HEK293T (cell line): ENCODE measurements around the gene CHST11.

Experiments
- CTCF ChIA-PET: fragments of 350-600 bp; formaldehyde crosslinking; extraction: SDS; loops from one replicate; lab custom pipeline; 2021; ENCODE audit warnings: antibody characterized with exemption, inconsistent platforms; lab: Yijun Ruan, JAX
- POLR2A ChIA-PET: fragments of 350-600 bp; formaldehyde crosslinking; extraction: SDS; loops from one replicate; lab custom pipeline; 2020; ENCODE audit warnings: antibody characterized with exemption, inconsistent platforms; lab: Yijun Ruan, JAX
- DNase-seq: peaks from one replicate; pipeline ENCODE4 v3.0.0; 2012; ENCODE audit warnings: mixed read lengths; ENCODE audit errors: extremely low spot score
- ARNT ChIP-seq: fragments of 450-650 bp; IDR thresholded peaks from 2 replicates; pipeline ENCODE4 v1.6.1; 2017; ENCODE audit warnings: mild to moderate bottlenecking
- BHLHE40 ChIP-seq: fragments of 450-650 bp; IDR thresholded peaks from 2 replicates; pipeline ENCODE4 v1.6.1; 2016; ENCODE audit warnings: mild to moderate bottlenecking, moderate library complexity, borderline replicate concordance
- CTBP1 ChIP-seq: fragments of 450-650 bp; IDR thresholded peaks from 2 replicates; pipeline ENCODE4 v1.6.1; 2016; ENCODE audit warnings: borderline replicate concordance
- ELF4 ChIP-seq: fragments of 450-650 bp; IDR thresholded peaks from 2 replicates; pipeline ENCODE4 v1.6.1; 2017; ENCODE audit warnings: antibody characterized with exemption
- FOXA1 ChIP-seq: fragments of 450-650 bp; IDR thresholded peaks from 2 replicates; pipeline ENCODE4 v1.6.1; 2016; ENCODE audit warnings: mild to moderate bottlenecking
- FOXK2 ChIP-seq: fragments of 450-650 bp; IDR thresholded peaks from 2 replicates; pipeline ENCODE4 v1.6.1; 2016; ENCODE audit warnings: mild to moderate bottlenecking
- FOXM1 ChIP-seq: fragments of 450-650 bp; IDR thresholded peaks from 2 replicates; pipeline ENCODE4 v1.6.1; 2017; ENCODE audit warnings: mild to moderate bottlenecking, borderline replicate concordance
- HDGF ChIP-seq: fragments of 450-650 bp; IDR thresholded peaks from 2 replicates; pipeline ENCODE4 v1.6.1; 2017; ENCODE audit warnings: antibody characterized with exemption, borderline replicate concordance
- L3MBTL2 ChIP-seq: fragments of 450-650 bp; conservative IDR thresholded peaks from 2 replicates; pipeline ENCODE4 v1.6.1; 2016; ENCODE audit warnings: mild to moderate bottlenecking
- LEF1 ChIP-seq: fragments of 450-650 bp; IDR thresholded peaks from 2 replicates; pipeline ENCODE4 v1.6.1; 2017; ENCODE audit warnings: mild to moderate bottlenecking, borderline replicate concordance
- NFRKB ChIP-seq: fragments of 450-650 bp; IDR thresholded peaks from 2 replicates; pipeline ENCODE4 v1.6.1; 2016; ENCODE audit warnings: mild to moderate bottlenecking, moderate library complexity
- SP1 ChIP-seq: fragments of 450-650 bp; IDR thresholded peaks from 2 replicates; pipeline ENCODE4 v1.6.1; 2017
- SUZ12 ChIP-seq: fragments of 450-650 bp; IDR thresholded peaks from 2 replicates; pipeline ENCODE4 v1.6.1; 2016; ENCODE audit warnings: mild to moderate bottlenecking
- TARDBP ChIP-seq: fragments of 450-650 bp; IDR thresholded peaks from 2 replicates; pipeline ENCODE4 v1.6.1; 2016
- ZNF384 ChIP-seq: fragments of 450-650 bp; IDR thresholded peaks from 2 replicates; pipeline ENCODE4 v1.6.1; 2016
- TF ChIP-seq, protein P1 (sequence below): fragments of 450-650 bp; IDR thresholded peaks from 2 replicates; pipeline ENCODE4 v1.6.1; 2016

Gene CHST11

DNA sequence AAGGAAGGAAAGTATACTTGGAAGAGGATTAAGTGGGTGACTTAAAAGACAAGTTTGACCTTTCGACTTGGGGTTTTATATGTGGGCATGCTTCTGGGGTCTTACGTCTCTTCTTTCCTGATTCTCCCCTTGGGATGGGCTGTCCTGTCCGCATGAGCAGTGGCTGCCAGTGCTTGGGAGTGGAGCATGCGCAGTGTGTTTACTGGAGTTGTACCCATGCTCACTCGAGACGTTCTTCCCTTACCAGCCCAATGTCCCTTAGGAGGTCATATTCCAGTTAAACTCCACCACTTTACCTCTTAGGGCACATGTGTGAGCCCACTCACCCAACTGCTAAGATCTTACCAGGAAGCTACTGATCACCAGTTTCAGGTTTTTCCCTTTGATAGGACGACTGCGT, 20.0 kb upstream of the CHST11 start:
- DNase-seq = no peak
- ChIA-PET CTCF (no interaction called here), POLR2A (no interaction called here)
- TF ChIP-seq, protein P1, sequence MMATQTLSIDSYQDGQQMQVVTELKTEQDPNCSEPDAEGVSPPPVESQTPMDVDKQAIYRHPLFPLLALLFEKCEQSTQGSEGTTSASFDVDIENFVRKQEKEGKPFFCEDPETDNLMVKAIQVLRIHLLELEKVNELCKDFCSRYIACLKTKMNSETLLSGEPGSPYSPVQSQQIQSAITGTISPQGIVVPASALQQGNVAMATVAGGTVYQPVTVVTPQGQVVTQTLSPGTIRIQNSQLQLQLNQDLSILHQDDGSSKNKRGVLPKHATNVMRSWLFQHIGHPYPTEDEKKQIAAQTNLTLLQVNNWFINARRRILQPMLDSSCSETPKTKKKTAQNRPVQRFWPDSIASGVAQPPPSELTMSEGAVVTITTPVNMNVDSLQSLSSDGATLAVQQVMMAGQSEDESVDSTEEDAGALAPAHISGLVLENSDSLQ = no peak
- TF ChIP-seq HDGF (no peak), ZNF384 (peak; percentile 63; the same call in 1 of the 2 replicates)

DNA sequence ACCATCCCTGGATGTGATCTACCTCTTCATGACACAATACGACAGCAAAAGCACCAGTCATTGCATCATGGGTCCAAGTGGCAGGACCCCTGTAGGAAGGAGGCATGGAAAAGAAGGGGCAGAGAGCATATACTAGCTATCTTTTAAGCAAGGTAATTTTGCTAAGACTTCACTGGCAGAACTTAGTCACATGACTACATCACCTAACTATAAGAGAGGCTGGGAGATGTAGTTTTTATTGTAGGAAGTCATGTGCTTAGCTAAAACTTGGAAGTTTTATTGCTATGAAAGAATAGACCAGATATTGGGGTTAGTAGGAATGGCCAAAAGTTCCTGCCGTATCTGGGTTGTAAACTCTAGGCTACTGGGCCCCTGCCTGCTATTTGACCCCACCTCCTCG, 18.6 kb upstream of the CHST11 start:
- POLR2A ChIA-PET = no interaction called here
- CTCF ChIA-PET = no interaction called here
- no peak for TF ChIP-seq LEF1
- TF ChIP-seq HDGF = no peak
- no peak for TF ChIP-seq NFRKB
- no peak for TF ChIP-seq CTBP1
- TF ChIP-seq FOXK2 = no peak
- no peak for TF ChIP-seq SUZ12
- no peak for TF ChIP-seq FOXA1
- TF ChIP-seq BHLHE40 = no peak
- TF ChIP-seq L3MBTL2 = no peak
- TF ChIP-seq FOXM1 = no peak
- no peak for TF ChIP-seq TARDBP
- DNase-seq = no peak

DNA sequence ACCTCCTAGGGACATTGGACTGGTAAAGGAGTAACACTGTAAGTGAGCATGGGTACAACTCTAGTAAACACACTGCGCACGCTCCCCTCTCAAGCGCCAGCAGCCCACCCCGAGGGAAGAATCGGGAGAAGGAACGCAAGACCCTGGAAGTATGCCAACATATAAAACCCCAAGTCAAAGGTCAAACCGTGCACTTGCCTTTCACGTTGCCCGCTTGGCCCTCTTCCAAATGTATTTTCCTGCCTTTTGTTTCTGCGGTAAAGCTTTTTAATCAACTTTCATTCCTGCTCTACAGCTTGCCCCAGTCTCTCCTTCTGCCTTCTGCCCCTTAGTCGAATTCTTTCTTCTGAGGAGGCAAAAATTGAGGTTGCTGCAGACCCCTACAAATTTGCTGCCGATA, 17.6 kb upstream of the CHST11 start:
- ChIA-PET CTCF (no interaction called here), POLR2A (no interaction called here)
- no peak for DNase-seq
- TF ChIP-seq, protein P1 = no peak
- TF ChIP-seq L3MBTL2 = no peak
- TF ChIP-seq SUZ12 = no peak
- TF ChIP-seq FOXA1 = no peak
- TF ChIP-seq SP1 = no peak
- no peak for TF ChIP-seq HDGF
- no peak for TF ChIP-seq FOXK2
- TF ChIP-seq NFRKB = no peak
- TF ChIP-seq BHLHE40 = no peak
- no peak for TF ChIP-seq CTBP1
- TF ChIP-seq ELF4 = no peak
- no peak for TF ChIP-seq ARNT
- TF ChIP-seq ZNF384 = no peak
- no peak for TF ChIP-seq TARDBP

DNA sequence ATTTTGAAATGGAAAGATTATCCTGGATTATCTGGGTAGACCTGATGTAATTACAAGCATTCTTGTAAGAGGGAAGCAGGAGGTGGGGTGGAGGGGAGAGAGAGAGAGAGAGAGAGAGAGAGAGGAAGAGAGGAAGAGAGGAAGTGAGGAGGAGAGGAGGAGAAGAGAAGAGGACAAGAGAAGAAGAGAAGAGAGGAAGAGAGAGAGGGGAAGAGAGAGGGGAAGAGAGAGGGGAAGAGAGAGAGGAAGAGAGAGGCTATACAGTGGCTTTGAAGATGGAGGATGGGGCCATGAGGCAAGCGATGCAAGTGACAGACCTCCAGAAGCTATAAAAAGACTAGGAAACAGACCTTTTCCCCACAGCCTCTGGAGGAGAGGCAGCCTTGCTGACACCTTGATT, 13.7 kb upstream of the CHST11 start:
- ChIA-PET POLR2A (no interaction called here), CTCF (no interaction called here)
- TF ChIP-seq CTBP1 (no peak), SUZ12 (no peak), FOXK2 (no peak), ZNF384 (no peak), BHLHE40 (no peak), TARDBP (no peak), ELF4 (no peak), FOXM1 (no peak), ARNT (no peak), NFRKB (no peak)
- TF ChIP-seq, protein P1 = no peak
- DNase-seq = no peak

DNA sequence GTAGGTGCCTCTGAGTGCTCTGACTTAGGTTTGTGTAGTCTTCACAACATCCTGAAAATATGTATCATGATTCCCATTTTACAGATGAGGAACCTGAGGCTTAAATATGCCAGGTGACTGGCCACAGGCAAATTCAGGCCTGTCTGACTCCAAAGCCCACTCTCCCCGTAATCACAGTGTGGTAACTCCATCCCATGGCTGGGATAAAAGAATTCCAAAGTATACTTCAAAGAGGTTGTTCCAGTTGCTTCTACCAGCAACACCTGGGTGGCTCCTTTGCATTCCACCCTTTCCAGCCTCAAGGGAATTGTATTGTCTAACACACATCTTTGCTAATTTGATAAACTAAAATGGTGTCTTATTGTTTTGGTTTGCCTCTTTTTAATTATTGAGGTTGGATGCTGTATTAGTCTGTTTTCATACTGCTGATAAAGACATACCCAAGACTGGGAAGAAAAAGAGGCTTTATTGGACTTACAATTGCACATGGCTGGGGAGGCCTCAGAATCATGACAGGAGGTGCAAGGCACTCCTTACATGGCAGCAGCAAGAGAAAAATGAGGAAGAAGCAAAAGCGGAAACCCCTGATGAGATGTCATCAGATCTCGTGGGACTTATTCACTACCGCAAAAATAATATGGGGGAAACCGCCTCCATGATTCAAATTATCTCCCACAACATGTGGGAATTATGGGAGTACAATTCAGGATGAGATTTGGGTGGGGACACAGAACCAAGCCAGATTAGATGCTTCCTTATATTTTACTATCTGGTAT, 9.9 kb upstream of the CHST11 start:
- no peak for DNase-seq
- ChIA-PET POLR2A (interaction anchor here (1.3 kb wide), 1 partner anchor 309 kb away, joined by 3 read pairs; the partner anchor contains the start of gene NFYB), CTCF (no interaction called here)
- TF ChIP-seq SUZ12 = no peak
- TF ChIP-seq FOXM1 = no peak
- TF ChIP-seq HDGF = no peak
- no peak for TF ChIP-seq NFRKB
- TF ChIP-seq FOXK2 = no peak
- TF ChIP-seq, protein P1 = no peak
- TF ChIP-seq ARNT = no peak
- no peak for TF ChIP-seq BHLHE40
- TF ChIP-seq LEF1 = no peak
- no peak for TF ChIP-seq ELF4
- TF ChIP-seq CTBP1 = no peak
- no peak for TF ChIP-seq L3MBTL2
- TF ChIP-seq SP1 = no peak
- no peak for TF ChIP-seq TARDBP
- no peak for TF ChIP-seq ZNF384
- no peak for TF ChIP-seq FOXA1

DNA sequence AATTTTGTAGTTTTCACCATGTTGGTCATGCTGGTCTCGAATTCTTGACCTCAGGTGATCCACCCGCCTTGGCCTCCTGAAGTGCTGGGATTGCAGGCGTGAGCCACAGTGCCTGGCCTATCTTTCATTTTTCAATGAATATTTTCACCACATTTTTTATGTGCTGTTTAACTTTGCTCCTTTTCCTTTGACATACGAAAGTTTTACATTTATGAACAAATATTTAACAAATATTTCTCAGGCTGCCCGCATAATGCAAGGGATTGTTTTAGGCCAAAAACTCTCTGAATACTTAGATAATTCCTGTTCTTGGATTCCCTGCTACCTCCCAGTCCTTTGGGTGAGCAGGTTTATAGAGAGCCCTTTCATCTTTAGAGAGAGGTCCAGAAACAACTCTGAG, 8.7 kb upstream of the CHST11 start:
- ChIA-PET POLR2A (no interaction called here), CTCF (no interaction called here)
- no peak for DNase-seq
- no peak for TF ChIP-seq SUZ12
- TF ChIP-seq TARDBP = no peak
- no peak for TF ChIP-seq ZNF384
- no peak for TF ChIP-seq FOXA1
- TF ChIP-seq, protein P1 = no peak
- TF ChIP-seq FOXK2 = no peak
- TF ChIP-seq L3MBTL2 = no peak
- no peak for TF ChIP-seq ELF4
- no peak for TF ChIP-seq FOXM1
- no peak for TF ChIP-seq NFRKB
- no peak for TF ChIP-seq LEF1
- no peak for TF ChIP-seq HDGF
- TF ChIP-seq BHLHE40 = no peak
